Measurements from ENCODE around the gene GALNT17. TPM values are rescaled to one million over a fixed set of nuclear protein-coding genes. Genes with fewer than 3 reads are reported as not detected.

The GALNT17 gene
- polyA plus RNA-seq, 1 donor (not counting 4 experiments of a cell fraction or from before 2014, with no cell fraction given): not detected

DNA sequence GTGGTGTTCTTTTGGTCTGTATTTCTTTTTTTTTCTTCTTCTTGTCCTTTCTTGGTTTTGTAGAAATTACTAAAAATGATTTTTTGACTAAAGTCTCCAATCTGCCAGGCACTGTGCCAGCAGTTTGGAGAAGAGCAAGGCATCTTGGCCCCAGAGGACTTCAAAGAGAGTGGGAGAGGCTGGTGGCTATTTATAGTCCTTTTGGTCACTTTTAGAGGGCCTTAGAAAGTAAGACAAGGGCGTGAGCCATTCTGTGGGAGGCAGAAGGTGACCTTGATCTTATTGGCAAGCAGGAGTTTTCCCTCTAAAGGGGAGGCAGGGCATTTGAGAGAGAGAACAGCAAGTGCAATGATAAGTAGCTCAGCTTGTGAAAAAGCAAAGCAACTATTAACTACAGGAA lies 211.9 kb downstream of the GALNT17 start:
- Histone ChIP-seq H3K4me1 (ENCODE audit: control insufficient read depth, extremely low read depth, insufficient read depth, low read length) (no peaks in the 10 kb centered on the region), H3K9ac (ENCODE audit: control insufficient read depth, extremely low read depth, insufficient read depth, low read length) (no peak overlapping the region), H3K4me3 (ENCODE audit: control insufficient read depth in 2 of 3, extremely low read depth in 1 of 3, insufficient read depth in 2 of 3, low read depth in 1 of 3, low read length in 3 of 3) (no peak overlapping the region), H3K27ac (ENCODE audit: control insufficient read depth, insufficient read depth, low read length) (no peak overlapping the region), H2AFZ (ENCODE audit: control insufficient read depth, low read length) (no peak overlapping the region), H3K9me3 (ENCODE audit: control insufficient read depth, low read depth, low read length) (peaks cover 3% of the 10 kb centered on the region), H4K20me1 (ENCODE audit: control insufficient read depth, extremely low read depth, insufficient read depth, low read length) (no peaks in the 10 kb centered on the region), H3K36me3 (ENCODE audit: control insufficient read depth in 2 of 2, extremely low read depth in 1 of 2, insufficient read depth in 2 of 2, low read length in 2 of 2) (no peaks in the 10 kb centered on the region), H3K4me2 (ENCODE audit: control insufficient read depth, extremely low read depth, insufficient read depth, low read depth, low read length) (no peak overlapping the region), H3K27me3 (ENCODE audit: control insufficient read depth, extremely low read depth, insufficient read depth, low read length) (no peaks in the 10 kb centered on the region), H3K9me1 (ENCODE audit: control insufficient read depth, extremely low read depth, insufficient read depth, low read length) (no peaks in the 10 kb centered on the region), H3K79me2 (ENCODE audit: control insufficient read depth, insufficient read depth, low read length) (no peaks in the 10 kb centered on the region)
- TF ChIP-seq EZH2 (IDR thresholded peaks at IDR 0.05; ENCODE audit: low read length): no peak
- TF ChIP-seq, protein P1, sequence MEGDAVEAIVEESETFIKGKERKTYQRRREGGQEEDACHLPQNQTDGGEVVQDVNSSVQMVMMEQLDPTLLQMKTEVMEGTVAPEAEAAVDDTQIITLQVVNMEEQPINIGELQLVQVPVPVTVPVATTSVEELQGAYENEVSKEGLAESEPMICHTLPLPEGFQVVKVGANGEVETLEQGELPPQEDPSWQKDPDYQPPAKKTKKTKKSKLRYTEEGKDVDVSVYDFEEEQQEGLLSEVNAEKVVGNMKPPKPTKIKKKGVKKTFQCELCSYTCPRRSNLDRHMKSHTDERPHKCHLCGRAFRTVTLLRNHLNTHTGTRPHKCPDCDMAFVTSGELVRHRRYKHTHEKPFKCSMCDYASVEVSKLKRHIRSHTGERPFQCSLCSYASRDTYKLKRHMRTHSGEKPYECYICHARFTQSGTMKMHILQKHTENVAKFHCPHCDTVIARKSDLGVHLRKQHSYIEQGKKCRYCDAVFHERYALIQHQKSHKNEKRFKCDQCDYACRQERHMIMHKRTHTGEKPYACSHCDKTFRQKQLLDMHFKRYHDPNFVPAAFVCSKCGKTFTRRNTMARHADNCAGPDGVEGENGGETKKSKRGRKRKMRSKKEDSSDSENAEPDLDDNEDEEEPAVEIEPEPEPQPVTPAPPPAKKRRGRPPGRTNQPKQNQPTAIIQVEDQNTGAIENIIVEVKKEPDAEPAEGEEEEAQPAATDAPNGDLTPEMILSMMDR (optimal IDR thresholded peaks at IDR 0.05 in 1 of 3, IDR thresholded peaks at IDR 0.05 in 1 of 3, conservative IDR thresholded peaks at IDR 0.05 in 1 of 3; ENCODE audit: extremely low read depth in 1 of 3, insufficient read depth in 2 of 3, low read length in 3 of 3): no peak
- FAIRE-seq (no peak), DNase-seq (ENCODE audit: low read depth, low spot score) (no peak)
- dilution Hi-C loops (cut with MboI; ENCODE audit: extremely low pct_ligation_motif_present, low sequenced_read_pairs): no loop called here

DNA sequence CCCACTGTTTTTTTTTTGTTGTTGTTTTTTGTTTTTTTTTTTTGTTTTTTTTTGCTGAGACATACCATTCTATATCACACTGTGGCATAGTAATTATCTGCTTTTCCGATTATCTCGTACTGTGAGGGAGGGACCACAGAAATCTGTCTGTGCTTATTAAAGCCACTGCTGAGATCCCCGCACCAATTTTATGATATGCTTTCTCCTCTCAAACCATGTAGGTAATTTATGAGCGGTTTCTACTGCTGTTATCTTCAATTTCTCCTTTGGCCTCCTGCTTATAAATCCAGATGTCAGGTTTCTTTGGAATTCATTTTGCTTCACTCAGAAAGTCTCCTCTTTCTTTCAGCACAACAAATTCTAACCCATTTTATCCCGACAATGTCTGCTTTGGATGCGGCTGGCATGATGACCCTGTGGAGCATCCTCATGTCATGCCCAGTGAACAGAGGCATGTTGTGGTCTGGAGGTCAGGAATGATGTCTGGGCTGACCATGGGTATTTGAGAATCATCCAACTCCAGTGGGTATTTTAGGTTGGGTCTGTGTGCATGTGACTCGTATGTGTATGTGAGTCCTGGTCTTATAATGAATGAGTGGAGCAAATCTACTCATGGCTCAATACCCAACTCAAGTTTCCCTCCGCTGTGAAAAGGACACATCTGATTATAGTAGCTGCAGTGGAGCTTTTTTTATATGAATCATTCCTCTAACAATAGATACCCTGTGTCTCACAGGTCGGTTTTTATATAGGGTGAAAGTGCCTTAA lies 213.4 kb downstream of the GALNT17 start:
- DNase-seq (ENCODE audit: low read depth, low spot score) (no peak), FAIRE-seq (no peak)
- Histone ChIP-seq H3K9me3 (ENCODE audit: control insufficient read depth, low read depth, low read length) (peaks cover 3% of the 10 kb centered on the region), H3K4me2 (ENCODE audit: control insufficient read depth, extremely low read depth, insufficient read depth, low read depth, low read length) (no peak overlapping the region), H4K20me1 (ENCODE audit: control insufficient read depth, extremely low read depth, insufficient read depth, low read length) (no peaks in the 10 kb centered on the region), H3K27me3 (ENCODE audit: control insufficient read depth, extremely low read depth, insufficient read depth, low read length) (no peaks in the 10 kb centered on the region), H3K4me3 (ENCODE audit: control insufficient read depth in 2 of 3, extremely low read depth in 1 of 3, insufficient read depth in 2 of 3, low read depth in 1 of 3, low read length in 3 of 3) (no peak overlapping the region), H3K27ac (ENCODE audit: control insufficient read depth, insufficient read depth, low read length) (no peak overlapping the region), H3K4me1 (ENCODE audit: control insufficient read depth, extremely low read depth, insufficient read depth, low read length) (no peaks in the 10 kb centered on the region), H2AFZ (ENCODE audit: control insufficient read depth, low read length) (no peak overlapping the region), H3K79me2 (ENCODE audit: control insufficient read depth, insufficient read depth, low read length) (no peaks in the 10 kb centered on the region), H3K9me1 (ENCODE audit: control insufficient read depth, extremely low read depth, insufficient read depth, low read length) (no peaks in the 10 kb centered on the region), H3K9ac (ENCODE audit: control insufficient read depth, extremely low read depth, insufficient read depth, low read length) (no peak overlapping the region), H3K36me3 (ENCODE audit: control insufficient read depth in 2 of 2, extremely low read depth in 1 of 2, insufficient read depth in 2 of 2, low read length in 2 of 2) (no peaks in the 10 kb centered on the region)
- dilution Hi-C loops (cut with MboI; ENCODE audit: extremely low pct_ligation_motif_present, low sequenced_read_pairs): no loop called here
- no peak for TF ChIP-seq EZH2 (IDR thresholded peaks at IDR 0.05; ENCODE audit: low read length)
- TF ChIP-seq, protein P1 (optimal IDR thresholded peaks at IDR 0.05 in 1 of 3, IDR thresholded peaks at IDR 0.05 in 1 of 3, conservative IDR thresholded peaks at IDR 0.05 in 1 of 3; ENCODE audit: extremely low read depth in 1 of 3, insufficient read depth in 2 of 3, low read length in 3 of 3): no peak
